Smooth muscle cell (in vitro differentiated cells): Measurements from ENCODE around the gene GBX1. TPM values are rescaled to one million over a fixed set of nuclear protein-coding genes. Genes with fewer than 3 reads are reported as not detected.

Experiments
- DNase-seq: peaks from one replicate; lab custom pipeline; 2025; ENCODE audit not compliant: unreplicated experiment; lab: John Stamatoyannopoulos, UW
- H2AFZ ChIP-seq: fragments of 200-600 bp; sonication (generic); 2 replicates; pipeline ENCODE4 v1.6.0; 2016; ENCODE audit warnings: antibody characterized with exemption, low read depth, mild to moderate bottlenecking
- H3F3A ChIP-seq: fragments of 200-600 bp; sonication (generic); 2 replicates; pipeline ENCODE4 v1.6.0; 2017; ENCODE audit warnings: antibody characterized with exemption, low read depth
- H3K27ac ChIP-seq: fragments of 200-600 bp; sonication (generic); 2 replicates; pipeline ENCODE4 v1.5.1; 2016; ENCODE audit warnings: low read depth, mild to moderate bottlenecking
- H3K27me3 ChIP-seq: fragments of 200-600 bp; sonication (generic); 2 replicates; pipeline ENCODE4 v1.6.1; 2016; ENCODE audit warnings: low read depth, mild to moderate bottlenecking
- H3K36me3 ChIP-seq: fragments of 200-600 bp; sonication (generic); 2 replicates; pipeline ENCODE4 v1.5.1; 2016; ENCODE audit warnings: low read depth
- H3K4me1 ChIP-seq: fragments of 200-600 bp; sonication (generic); 2 replicates; pipeline ENCODE4 v1.5.1; 2016; ENCODE audit warnings: low read depth
- H3K4me2 ChIP-seq: fragments of 200-600 bp; sonication (generic); 2 replicates; pipeline ENCODE4 v1.6.0; 2016; ENCODE audit warnings: mild to moderate bottlenecking
- H3K4me3 ChIP-seq: fragments of 200-600 bp; sonication (generic); 2 replicates; pipeline ENCODE4 v1.5.1; 2016; ENCODE audit warnings: mild to moderate bottlenecking
- H3K79me2 ChIP-seq: fragments of 200-600 bp; sonication (generic); 2 replicates; pipeline ENCODE4 v1.6.0; 2016; ENCODE audit warnings: low read depth, mild to moderate bottlenecking
- H3K9ac ChIP-seq: fragments of 200-600 bp; sonication (generic); 2 replicates; pipeline ENCODE4 v1.6.0; 2016; ENCODE audit warnings: low read depth
- H3K9me3 ChIP-seq: fragments of 200-600 bp; sonication (generic); replicated peaks from 2 replicates; pipeline ENCODE4 v1.5.1; 2016; ENCODE audit warnings: low read depth
- H4K20me1 ChIP-seq: fragments of 200-600 bp; sonication (generic); 2 replicates; pipeline ENCODE4 v1.6.0; 2016; ENCODE audit warnings: low read depth
- WGBS: methylation state at CpG from one replicate; pipeline ENCODE4 v1.1.7; 2016; ENCODE audit warnings: low lambda C conversion rate; 5-methylcytosine and 5-hydroxymethylcytosine counted together
- polyA plus RNA-seq: library from polyadenylated mRNA; unstranded; fragments of >200 nt; fragmentation: Nextera tagmentation; extraction: Ambion mirVana; gene quantifications from 2 replicates; pipeline ENCODE4 v1.2.1, GENCODE V29; 2016
- total RNA-seq: library from RNA; depleted of rRNA; stranded (reverse); fragments of >200 nt; gene quantifications from 2 replicates; pipeline ENCODE4 v1.2.3, GENCODE V29; 2014
- TF ChIP-seq, protein P1 (sequence below): fragments of 200-600 bp; sonication (generic); IDR thresholded peaks from 2 replicates; pipeline ENCODE4 v1.5.1; 2017; ENCODE audit warnings: borderline replicate concordance, mild to moderate bottlenecking, antibody characterized with exemption; ENCODE audit not compliant: insufficient read depth, poor library complexity, severe bottlenecking

Gene GBX1
- total and polyA plus RNA-seq, 2 experiments from 2014 or later: not detected

DNA sequence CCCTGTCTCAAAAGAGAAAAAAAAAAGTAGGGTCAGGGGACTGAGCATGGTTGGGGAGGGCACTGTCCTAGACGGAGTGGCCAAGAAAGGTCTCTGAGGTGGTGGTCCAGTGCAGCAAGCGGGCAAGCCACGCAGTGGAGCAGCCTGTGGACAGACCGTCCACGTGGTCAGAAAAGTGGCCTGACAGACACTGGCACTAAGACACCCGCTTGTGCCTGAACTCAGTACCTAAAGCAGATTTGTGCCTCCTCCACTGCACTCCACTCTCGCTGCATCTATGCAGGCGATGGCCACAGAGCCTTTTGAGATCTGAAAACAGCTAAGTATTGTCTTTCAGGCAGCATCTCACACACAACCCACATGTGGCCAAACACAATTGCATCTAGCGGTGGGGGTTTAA is 10.7 kb upstream of the GBX1 start:
- no peak overlapping the region for H3K4me2 ChIP-seq
- 88% methylated on average over 9 of the region's 9 CpGs for WGBS
- H3K9ac ChIP-seq: no peak overlapping the region
- TF ChIP-seq, protein P1, sequence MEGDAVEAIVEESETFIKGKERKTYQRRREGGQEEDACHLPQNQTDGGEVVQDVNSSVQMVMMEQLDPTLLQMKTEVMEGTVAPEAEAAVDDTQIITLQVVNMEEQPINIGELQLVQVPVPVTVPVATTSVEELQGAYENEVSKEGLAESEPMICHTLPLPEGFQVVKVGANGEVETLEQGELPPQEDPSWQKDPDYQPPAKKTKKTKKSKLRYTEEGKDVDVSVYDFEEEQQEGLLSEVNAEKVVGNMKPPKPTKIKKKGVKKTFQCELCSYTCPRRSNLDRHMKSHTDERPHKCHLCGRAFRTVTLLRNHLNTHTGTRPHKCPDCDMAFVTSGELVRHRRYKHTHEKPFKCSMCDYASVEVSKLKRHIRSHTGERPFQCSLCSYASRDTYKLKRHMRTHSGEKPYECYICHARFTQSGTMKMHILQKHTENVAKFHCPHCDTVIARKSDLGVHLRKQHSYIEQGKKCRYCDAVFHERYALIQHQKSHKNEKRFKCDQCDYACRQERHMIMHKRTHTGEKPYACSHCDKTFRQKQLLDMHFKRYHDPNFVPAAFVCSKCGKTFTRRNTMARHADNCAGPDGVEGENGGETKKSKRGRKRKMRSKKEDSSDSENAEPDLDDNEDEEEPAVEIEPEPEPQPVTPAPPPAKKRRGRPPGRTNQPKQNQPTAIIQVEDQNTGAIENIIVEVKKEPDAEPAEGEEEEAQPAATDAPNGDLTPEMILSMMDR: no peak
- no peaks in the 10 kb centered on the region for H3K79me2 ChIP-seq
- H2AFZ ChIP-seq: no peak overlapping the region
- no peaks in the 10 kb centered on the region for H4K20me1 ChIP-seq
- no peaks in the 10 kb centered on the region for H3K36me3 ChIP-seq
- H3F3A ChIP-seq: no peaks in the 10 kb centered on the region
- H3K27ac ChIP-seq: no peak overlapping the region
- no peak overlapping the region for H3K4me3 ChIP-seq
- H3K27me3 ChIP-seq: peaks cover 39% of the 10 kb centered on the region
- H3K9me3 ChIP-seq: no peaks in the 10 kb centered on the region
- H3K4me1 ChIP-seq: no peaks in the 10 kb centered on the region
- no peak for DNase-seq

DNA sequence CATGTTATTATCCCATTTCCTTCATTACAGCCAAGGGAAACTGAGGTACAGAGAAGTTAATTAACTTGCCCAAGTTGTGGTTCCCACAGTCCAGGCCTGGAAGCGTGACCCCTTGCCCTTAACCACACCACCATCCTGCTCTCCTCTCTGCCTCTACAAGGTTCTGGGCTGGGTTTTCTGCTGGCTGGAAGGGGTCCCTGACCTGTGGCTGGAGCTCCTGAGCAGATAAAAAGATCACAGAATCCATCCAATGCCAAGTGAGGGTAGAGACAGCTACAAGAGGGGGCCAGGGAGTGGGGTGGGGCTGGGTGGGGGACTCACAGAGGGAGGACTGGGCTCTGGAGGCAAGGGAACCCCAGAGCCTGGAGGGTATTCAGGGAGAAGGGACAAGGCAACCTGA is 9.8 kb upstream of the GBX1 start:
- no peak for DNase-seq
- no peak overlapping the region for H3K4me3 ChIP-seq
- no peaks in the 10 kb centered on the region for H3K4me1 ChIP-seq
- no peak overlapping the region for H3K9ac ChIP-seq
- no peaks in the 10 kb centered on the region for H3F3A ChIP-seq
- H3K4me2 ChIP-seq: no peak overlapping the region
- H3K79me2 ChIP-seq: no peaks in the 10 kb centered on the region
- H3K27me3 ChIP-seq: peaks cover 39% of the 10 kb centered on the region
- no peaks in the 10 kb centered on the region for H3K36me3 ChIP-seq
- no peaks in the 10 kb centered on the region for H3K9me3 ChIP-seq
- WGBS: 95% methylated on average over 1 of the region's 1 CpG
- H2AFZ ChIP-seq: no peak overlapping the region
- H3K27ac ChIP-seq: no peak overlapping the region
- TF ChIP-seq, protein P1: no peak
- H4K20me1 ChIP-seq: no peaks in the 10 kb centered on the region

- WGBS: 93% methylated on average over 9 of the region's 9 CpGs
- Histone ChIP-seq H3K9ac (no peak overlapping the region), H3K9me3 (no peaks in the 10 kb centered on the region), H4K20me1 (no peaks in the 10 kb centered on the region), H3K36me3 (no peaks in the 10 kb centered on the region), H3K4me1 (no peaks in the 10 kb centered on the region), H3K4me2 (no peak overlapping the region), H2AFZ (no peak overlapping the region), H3K27ac (no peak overlapping the region), H3K4me3 (no peak overlapping the region), H3K27me3 (peaks cover 41% of the 10 kb centered on the region), H3F3A (no peaks in the 10 kb centered on the region), H3K79me2 (no peaks in the 10 kb centered on the region)
- DNase-seq: no peak
- TF ChIP-seq, protein P1: no peak
Observed at GRCh38 chr7:151176401-151176800, 8.9 kb upstream of the GBX1 start.

DNA sequence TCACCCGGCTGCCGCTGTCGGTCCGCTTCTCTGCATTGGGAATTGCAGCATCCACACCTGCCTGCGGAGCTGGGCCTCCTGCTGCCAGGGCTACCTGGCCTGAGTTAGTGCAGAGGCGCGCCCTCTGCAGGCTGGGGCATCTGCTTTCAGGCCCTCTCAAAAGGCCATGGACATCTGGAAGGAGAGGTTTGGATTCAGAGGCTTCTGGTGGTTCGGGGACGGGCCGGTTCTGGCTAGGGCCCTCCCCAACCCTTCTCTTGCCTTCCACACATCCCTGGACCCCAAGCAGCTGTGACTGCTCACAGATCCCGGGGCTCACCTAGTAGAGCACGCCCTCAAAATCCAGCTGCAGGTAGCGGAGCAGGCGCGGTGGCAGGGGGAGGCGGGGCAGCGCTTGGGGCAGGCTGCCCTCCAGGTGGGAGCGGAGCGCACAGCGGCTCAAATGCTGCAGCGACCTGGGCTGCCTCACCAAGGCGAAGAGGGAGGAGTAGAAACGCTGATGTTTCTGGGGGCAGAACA is 8.4 kb upstream of the GBX1 start:
- Histone ChIP-seq H4K20me1 (no peaks in the 10 kb centered on the region), H3K79me2 (no peaks in the 10 kb centered on the region), H3K9me3 (no peaks in the 10 kb centered on the region), H3K9ac (no peak overlapping the region), H2AFZ (no peak overlapping the region), H3K27ac (no peak overlapping the region), H3K4me2 (no peak overlapping the region), H3K4me1 (no peaks in the 10 kb centered on the region), H3K27me3 (peaks cover 45% of the 10 kb centered on the region), H3K36me3 (no peaks in the 10 kb centered on the region), H3F3A (no peaks in the 10 kb centered on the region), H3K4me3 (no peak overlapping the region)
- WGBS: 67% methylated on average over 23 of the region's 23 CpGs
- no peak for DNase-seq
- TF ChIP-seq, protein P1: no peak
